Occipital lobe (tissue), 2 donors: ENCODE data around the gene GABARAP. TPM values are rescaled to one million over a fixed set of nuclear protein-coding genes. Genes with fewer than 3 reads are reported as not detected.

Source experiments
- DNase-seq: peaks from one replicate; lab custom pipeline; 2025; lab: John Stamatoyannopoulos, UW
- total RNA-seq: library from RNA; depleted of rRNA; stranded (reverse); fragments of >200 nt; gene quantifications from one replicate; pipeline ENCODE4 v1.2.3, GENCODE V29; 2014

The GABARAP gene
- 93.3 TPM for total RNA-seq

DNA sequence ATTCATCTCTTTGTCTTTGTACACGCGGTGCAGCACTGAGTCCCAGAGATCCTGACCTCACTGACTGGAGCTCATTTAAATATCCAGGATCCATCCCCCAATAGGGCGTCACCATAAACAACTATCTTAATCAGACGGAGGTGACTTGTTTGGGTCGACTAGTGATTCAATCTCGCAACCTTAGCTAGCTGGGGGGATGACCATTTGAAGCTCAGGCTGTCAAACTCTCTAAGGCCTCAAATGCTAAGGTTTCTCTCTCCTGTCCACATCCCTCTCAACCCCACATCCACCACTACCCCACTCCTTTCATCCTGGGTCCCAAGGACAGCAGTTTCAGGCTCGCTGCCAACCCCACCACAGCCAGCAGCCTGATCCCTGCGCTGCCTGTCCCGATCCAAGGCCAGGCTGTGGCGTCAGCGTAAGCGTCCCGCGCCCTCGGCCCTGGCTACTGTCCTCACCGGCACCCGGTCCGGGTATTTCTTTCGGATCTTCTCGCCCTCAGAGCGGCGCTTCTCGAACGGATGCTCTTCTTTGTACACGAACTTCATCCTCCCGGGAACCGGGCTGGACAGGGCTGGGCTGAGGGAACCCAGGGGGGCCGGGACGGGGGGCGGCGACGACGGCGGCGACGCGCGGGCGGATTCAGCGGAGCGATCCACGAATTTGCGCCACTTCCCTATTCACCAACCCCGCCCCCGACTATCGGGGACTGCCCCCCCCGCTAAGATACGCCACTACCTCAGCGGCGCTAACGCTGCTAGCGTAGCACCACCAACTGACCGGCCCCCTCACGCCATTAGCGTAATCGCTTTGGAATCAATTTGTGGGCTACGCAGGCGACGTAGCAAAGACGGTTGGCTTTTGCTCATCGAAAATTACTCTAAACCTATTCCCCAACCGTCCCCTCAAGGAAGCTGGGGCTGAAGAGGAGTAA lies at the start of gene GABARAP:
Gene GABARAP, minus strand, starts transcription at position 667 of the 934 bp plus-strand sequence. Its CDS starts 119 bp downstream, at position 548.
- peak; percentile 87 for DNase-seq

DNA sequence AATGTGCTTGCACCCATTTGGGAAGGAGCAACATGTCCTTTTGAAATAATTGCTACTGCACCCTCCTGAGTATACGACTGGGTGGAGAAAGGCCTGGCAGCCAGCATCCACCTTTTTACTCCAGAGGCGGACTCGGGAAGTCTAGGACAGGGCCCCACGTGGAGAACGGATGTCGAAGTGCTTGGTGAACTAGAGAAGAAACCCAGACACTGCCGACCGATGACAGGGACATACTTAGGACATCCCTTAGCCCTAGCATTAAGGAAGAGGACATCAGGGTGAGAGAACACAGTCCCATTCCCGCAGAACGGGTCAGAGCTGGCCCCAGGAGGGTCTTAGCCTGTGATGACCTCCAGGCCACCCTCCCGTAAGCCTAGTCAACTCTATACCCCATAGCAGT lies 48.4 kb upstream of the GABARAP start:
- DNase-seq = no peak

GRCh38 chr17:7290166-7290565 lies 47.9 kb upstream of the GABARAP start:
- no peak for DNase-seq

DNA sequence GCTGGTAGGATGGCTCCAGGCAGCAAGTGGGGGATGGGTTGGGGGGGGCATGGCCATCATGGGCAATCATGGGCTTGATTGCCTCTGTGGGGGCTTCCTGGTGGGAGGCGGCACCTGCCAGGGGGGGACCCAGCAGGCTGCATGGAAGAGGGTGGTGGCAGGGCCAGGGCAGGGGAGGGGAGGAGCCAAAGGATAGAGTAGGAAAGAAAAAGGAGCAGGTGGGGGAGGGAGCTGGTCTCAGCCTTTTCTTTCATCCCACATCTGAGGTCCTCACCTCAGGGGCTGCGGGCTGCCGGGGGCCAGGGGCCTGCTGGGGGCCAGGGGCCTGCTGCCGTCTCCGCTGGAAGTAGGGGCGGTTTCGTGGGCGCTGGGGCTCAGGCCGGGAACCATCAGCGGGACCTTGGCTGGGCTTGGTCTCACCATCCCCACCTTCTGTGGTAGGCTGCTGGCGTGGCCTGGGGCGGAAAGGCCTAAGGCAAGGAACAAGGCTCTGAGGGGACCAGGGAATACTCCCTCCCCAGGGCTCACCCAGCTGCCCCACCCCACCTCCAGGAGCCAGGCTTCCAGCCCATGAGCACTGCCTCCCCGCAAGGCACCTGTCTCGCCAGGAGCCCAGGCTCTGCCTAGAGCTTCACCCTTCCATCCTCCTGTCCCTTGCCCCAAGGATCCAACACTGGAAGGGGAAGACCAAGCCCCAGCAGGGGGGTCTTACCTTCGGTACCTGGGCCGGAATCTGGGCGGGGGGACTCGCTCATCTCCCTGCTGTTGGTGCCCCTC lies 47.2 kb upstream of the GABARAP start:
- no peak for DNase-seq

DNA sequence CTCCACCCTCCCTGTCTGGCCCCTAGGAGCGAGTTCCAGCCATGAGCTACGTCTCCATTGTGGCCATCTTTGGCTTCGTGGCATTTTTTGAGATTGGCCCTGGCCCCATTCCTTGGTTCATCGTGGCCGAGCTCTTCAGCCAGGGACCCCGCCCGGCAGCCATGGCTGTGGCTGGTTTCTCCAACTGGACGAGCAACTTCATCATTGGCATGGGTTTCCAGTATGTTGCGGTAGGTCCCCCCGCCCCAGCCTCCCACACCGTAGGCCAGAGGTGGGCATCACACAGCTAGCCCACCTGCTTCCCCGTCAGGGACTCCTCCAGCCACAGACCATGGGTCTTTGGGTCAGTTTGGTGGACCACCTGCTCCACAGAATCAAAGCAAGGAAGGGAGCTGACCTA lies 43.4 kb upstream of the GABARAP start:
- DNase-seq = no peak

DNA sequence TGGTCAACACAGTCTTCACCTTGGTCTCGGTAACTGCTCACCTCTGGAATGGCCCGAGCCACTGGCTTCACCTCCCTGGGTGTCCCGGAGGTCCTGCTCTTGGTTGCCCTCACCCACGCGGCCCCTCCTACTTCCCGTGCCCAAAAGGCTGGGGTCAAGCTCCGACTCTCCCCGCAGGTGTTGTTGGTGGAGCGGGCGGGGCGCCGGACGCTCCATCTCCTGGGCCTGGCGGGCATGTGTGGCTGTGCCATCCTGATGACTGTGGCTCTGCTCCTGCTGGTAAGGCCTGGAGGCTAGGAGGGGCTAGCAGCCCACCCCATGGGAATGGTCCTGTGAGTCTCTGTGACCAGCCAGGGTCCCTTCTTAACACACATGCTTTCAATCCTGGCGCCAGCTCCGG lies 42.7 kb upstream of the GABARAP start:
- no peak for DNase-seq

GRCh38 chr17:7283471-7284216 lies 41.4 kb upstream of the GABARAP start:
- DNase-seq = no peak

- DNase-seq = no peak
Measured at GRCh38 chr17:7282752-7283321, 40.6 kb upstream of the GABARAP start.

GRCh38 chr17:7281953-7282751 lies 39.9 kb upstream of the GABARAP start:
- DNase-seq = no peak

DNA sequence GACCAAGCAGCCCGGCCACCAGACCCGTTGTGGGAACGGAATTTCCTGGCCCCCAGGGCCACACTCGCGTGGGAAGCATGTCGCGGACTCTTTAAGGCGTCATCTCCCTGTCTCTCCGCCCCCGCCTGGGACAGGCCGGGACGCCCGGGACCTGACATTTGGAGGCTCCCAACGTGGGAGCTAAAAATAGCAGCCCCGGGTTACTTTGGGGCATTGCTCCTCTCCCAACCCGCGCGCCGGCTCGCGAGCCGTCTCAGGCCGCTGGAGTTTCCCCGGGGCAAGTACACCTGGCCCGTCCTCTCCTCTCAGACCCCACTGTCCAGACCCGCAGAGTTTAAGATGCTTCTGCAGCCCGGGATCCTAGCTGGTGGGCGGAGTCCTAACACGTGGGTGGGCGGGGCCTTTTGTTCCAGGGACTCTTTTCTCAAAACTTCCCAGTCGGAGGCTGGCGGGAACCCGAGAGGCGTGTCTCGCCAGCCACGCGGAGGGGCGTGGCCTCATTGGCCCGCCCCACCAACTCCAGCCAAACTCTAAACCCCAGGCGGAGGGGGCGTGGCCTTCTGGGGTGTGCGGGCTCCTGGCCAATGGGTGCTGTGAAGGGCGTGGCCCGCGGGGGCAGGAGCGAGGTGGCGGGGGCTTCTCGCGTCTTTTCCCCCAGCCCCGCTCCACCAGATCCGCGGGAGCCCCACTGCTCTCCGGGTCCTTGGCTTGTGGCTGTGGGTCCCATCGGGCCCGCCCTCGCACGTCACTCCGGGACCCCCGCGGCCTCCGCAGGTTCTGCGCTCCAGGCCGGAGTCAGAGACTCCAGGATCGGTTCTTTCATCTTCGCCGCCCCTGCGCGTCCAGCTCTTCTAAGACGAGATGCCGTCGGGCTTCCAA lies 39.1 kb upstream of the GABARAP start, which contains the start of gene SLC2A4:
Gene SLC2A4, plus strand, starts transcription at position 645 of the 879 bp plus-strand sequence. Its CDS starts 217 bp downstream, at position 862.
- DNase-seq = peak; percentile 42

GRCh38 chr17:7280519-7281073 lies 38.3 kb upstream of the GABARAP start:
- peak; percentile 54 for DNase-seq

GRCh38 chr17:7279448-7279847 lies 37.2 kb upstream of the GABARAP start:
- DNase-seq = no peak

DNA sequence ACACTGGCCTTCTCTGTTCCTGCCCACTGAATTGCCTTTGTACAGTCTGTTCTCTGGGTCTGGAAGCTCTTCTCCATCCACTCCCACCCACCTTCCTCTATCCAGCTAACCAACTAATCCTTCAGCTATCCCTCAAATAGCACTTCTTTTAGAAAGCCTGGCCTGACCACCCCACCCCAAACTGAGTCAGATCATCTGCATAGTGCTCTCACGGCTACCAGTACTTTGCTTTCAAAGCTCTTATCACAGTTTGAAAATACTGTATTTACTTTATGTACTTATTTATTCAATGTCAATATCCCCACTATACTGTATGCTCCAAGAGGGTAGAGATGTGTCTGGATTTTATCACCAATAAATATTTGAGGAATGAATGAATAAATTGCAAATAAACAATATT lies 24.5 kb upstream of the GABARAP start:
- no peak for DNase-seq

- no peak for DNase-seq
Measured at GRCh38 chr17:7263801-7264078, 21.5 kb upstream of the GABARAP start.

GRCh38 chr17:7262935-7263800 lies 20.9 kb upstream of the GABARAP start:
- no peak for DNase-seq

DNA sequence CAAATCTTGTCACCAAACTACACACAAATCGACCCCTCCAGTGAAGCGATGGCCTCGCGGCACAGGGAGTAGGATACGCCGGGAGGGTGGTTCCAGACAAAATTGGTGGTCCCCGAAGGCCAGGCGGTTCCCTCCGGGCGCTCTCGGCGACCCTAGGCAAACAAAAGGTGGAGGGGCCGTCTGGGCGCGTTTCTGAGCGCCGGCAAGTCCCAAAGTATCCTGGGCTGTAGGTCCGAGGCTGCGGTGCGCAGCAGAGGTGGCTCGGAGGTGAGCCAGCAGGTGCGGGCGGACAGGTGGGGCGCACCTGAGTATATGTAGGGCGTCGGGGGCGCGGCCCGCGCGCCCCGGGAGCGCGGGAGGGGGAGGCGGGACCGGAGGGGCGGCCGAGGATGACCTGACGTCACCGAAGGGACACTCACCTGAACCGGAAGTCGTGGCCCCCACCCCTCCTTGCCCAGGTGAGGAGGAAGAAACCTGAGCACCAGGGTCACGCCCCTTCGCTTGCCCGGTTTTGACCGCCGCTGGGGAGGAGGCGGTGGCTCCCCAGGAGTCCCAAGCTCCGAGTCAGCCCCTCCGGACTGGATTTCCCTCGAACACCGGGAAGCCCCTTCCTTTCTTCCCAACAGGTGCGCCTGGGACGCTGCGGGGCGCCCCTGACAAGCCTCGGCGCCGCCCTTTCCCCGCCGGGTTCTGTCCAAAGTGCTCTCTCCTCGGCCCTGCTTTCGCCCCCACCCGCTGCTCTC lies 20.1 kb upstream of the GABARAP start, which contains the start of gene CLDN7:
Gene CLDN7, minus strand, starts transcription at position 287 of the 743 bp plus-strand sequence. CDS start 435 bp downstream, outside the sequence.
- DNase-seq = no peak
